SH-SY5Y (cell line): ENCODE data around the gene TPST2.

ENCODE experiments used
- GATA2 ChIP-seq: IDR thresholded peaks from 2 replicates; pipeline ENCODE4 v1.6.1; 2011; ENCODE audit warnings: mild to moderate bottlenecking, low read depth, low read length
- GATA3 ChIP-seq: IDR thresholded peaks from 2 replicates; pipeline ENCODE4 v1.6.1; 2011; ENCODE audit warnings: low read depth, mild to moderate bottlenecking, low read length, moderate library complexity

DNA sequence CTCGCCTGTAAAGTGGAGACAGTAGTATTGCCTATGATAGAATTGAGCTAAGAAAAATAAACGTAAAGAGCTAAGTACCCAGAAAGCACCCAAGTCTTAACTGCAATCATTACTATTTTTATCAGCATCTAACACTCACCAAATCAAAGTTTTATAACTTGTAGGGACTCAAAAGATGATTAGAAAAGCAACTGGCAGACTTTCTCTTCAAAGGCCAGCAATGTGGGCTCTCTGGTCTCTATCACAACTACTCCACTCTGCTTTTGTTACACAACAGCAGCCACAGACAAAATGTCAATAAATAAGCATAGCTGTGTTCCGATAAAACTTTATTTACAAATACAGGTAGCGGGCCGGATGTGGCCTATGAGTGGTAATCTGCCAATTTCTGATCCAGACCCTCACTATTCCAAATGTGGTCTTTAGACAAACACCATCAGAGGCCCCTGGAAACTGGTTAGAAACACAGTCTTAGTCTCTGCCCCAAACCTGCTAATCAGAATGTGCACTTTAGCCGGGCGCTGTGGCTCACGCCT lies 8.2 kb downstream of the TPST2 start:
- TF ChIP-seq GATA2 (no peak), GATA3 (no peak)
